ENCODE results near the gene ZSWIM5. TPM values are rescaled to one million over a fixed set of nuclear protein-coding genes. Genes with fewer than 3 reads are reported as not detected.

ZSWIM5 gene
- polyA plus RNA-seq, 1 donor (not counting 4 experiments of a cell fraction or from before 2014, with no cell fraction given): 0.03 TPM

- dilution Hi-C loops (cut with MboI; ENCODE audit: extremely low pct_ligation_motif_present, low sequenced_read_pairs): no loop called here
- Histone ChIP-seq H3K4me1 (ENCODE audit: control insufficient read depth, extremely low read depth, insufficient read depth, low read length) (no peaks in the 10 kb centered on the region), H2AFZ (ENCODE audit: control insufficient read depth, low read length) (no peak overlapping the region), H3K9me3 (ENCODE audit: control insufficient read depth, low read depth, low read length) (no peaks in the 10 kb centered on the region), H3K27ac (ENCODE audit: control insufficient read depth, insufficient read depth, low read length) (no peak overlapping the region), H3K4me3 (ENCODE audit: control insufficient read depth in 2 of 3, extremely low read depth in 1 of 3, insufficient read depth in 2 of 3, low read depth in 1 of 3, low read length in 3 of 3) (no peak overlapping the region), H3K4me2 (ENCODE audit: control insufficient read depth, extremely low read depth, insufficient read depth, low read depth, low read length) (no peak overlapping the region), H3K9me1 (ENCODE audit: control insufficient read depth, extremely low read depth, insufficient read depth, low read length) (no peaks in the 10 kb centered on the region), H3K36me3 (ENCODE audit: control insufficient read depth in 2 of 2, extremely low read depth in 1 of 2, insufficient read depth in 2 of 2, low read length in 2 of 2) (no peaks in the 10 kb centered on the region), H3K9ac (ENCODE audit: control insufficient read depth, extremely low read depth, insufficient read depth, low read length) (no peak overlapping the region), H3K27me3 (ENCODE audit: control insufficient read depth, extremely low read depth, insufficient read depth, low read length) (no peaks in the 10 kb centered on the region), H3K79me2 (ENCODE audit: control insufficient read depth, insufficient read depth, low read length) (no peaks in the 10 kb centered on the region), H4K20me1 (ENCODE audit: control insufficient read depth, extremely low read depth, insufficient read depth, low read length) (no peaks in the 10 kb centered on the region)
- DNase-seq (ENCODE audit: low read depth, low spot score) (no peak), FAIRE-seq (peak; percentile 39)
- TF ChIP-seq EZH2 (IDR thresholded peaks at IDR 0.05; ENCODE audit: low read length) (no peak), CTCF (optimal IDR thresholded peaks at IDR 0.05 in 1 of 3, IDR thresholded peaks at IDR 0.05 in 1 of 3, conservative IDR thresholded peaks at IDR 0.05 in 1 of 3; ENCODE audit: extremely low read depth in 1 of 3, insufficient read depth in 2 of 3, low read length in 3 of 3) (no peak)
Observed at GRCh38 chr1:45216200-45216541, 9.8 kb upstream of the ZSWIM5 start.

GRCh38 chr1:45215485-45216199 lies 9.2 kb upstream of the ZSWIM5 start:
- no peak overlapping the region for H3K4me2 ChIP-seq (ENCODE audit: control insufficient read depth, extremely low read depth, insufficient read depth, low read depth, low read length)
- H3K27ac ChIP-seq (ENCODE audit: control insufficient read depth, insufficient read depth, low read length): no peak overlapping the region
- no peaks in the 10 kb centered on the region for H3K79me2 ChIP-seq (ENCODE audit: control insufficient read depth, insufficient read depth, low read length)
- no peak for DNase-seq (ENCODE audit: low read depth, low spot score)
- no peak for FAIRE-seq
- H2AFZ ChIP-seq (ENCODE audit: control insufficient read depth, low read length): no peak overlapping the region
- H3K4me3 ChIP-seq (ENCODE audit: control insufficient read depth in 2 of 3, extremely low read depth in 1 of 3, insufficient read depth in 2 of 3, low read depth in 1 of 3, low read length in 3 of 3): no peak overlapping the region
- H4K20me1 ChIP-seq (ENCODE audit: control insufficient read depth, extremely low read depth, insufficient read depth, low read length): no peaks in the 10 kb centered on the region
- H3K9ac ChIP-seq (ENCODE audit: control insufficient read depth, extremely low read depth, insufficient read depth, low read length): no peak overlapping the region
- no peaks in the 10 kb centered on the region for H3K9me3 ChIP-seq (ENCODE audit: control insufficient read depth, low read depth, low read length)
- dilution Hi-C loops (cut with MboI; ENCODE audit: extremely low pct_ligation_motif_present, low sequenced_read_pairs): no loop called here
- no peaks in the 10 kb centered on the region for H3K4me1 ChIP-seq (ENCODE audit: control insufficient read depth, extremely low read depth, insufficient read depth, low read length)
- no peaks in the 10 kb centered on the region for H3K9me1 ChIP-seq (ENCODE audit: control insufficient read depth, extremely low read depth, insufficient read depth, low read length)
- H3K36me3 ChIP-seq (ENCODE audit: control insufficient read depth in 2 of 2, extremely low read depth in 1 of 2, insufficient read depth in 2 of 2, low read length in 2 of 2): no peaks in the 10 kb centered on the region
- no peaks in the 10 kb centered on the region for H3K27me3 ChIP-seq (ENCODE audit: control insufficient read depth, extremely low read depth, insufficient read depth, low read length)
- no peak for TF ChIP-seq CTCF (optimal IDR thresholded peaks at IDR 0.05 in 1 of 3, IDR thresholded peaks at IDR 0.05 in 1 of 3, conservative IDR thresholded peaks at IDR 0.05 in 1 of 3; ENCODE audit: extremely low read depth in 1 of 3, insufficient read depth in 2 of 3, low read length in 3 of 3)
- no peak for TF ChIP-seq EZH2 (IDR thresholded peaks at IDR 0.05; ENCODE audit: low read length)

Measured in keratinocyte (primary cell).